GM12878 (cell line): ENCODE results near the gene SERTAD2. TPM values are rescaled to one million over a fixed set of nuclear protein-coding genes. Genes with fewer than 3 reads are reported as not detected.

Experiments used
- CEBPB ChIP-seq, 2 experiments: fragments of 150-350 bp in 1 of 2; IDR thresholded peaks; 2 replicates each; pipeline ENCODE4 v1.6.1; 2012 to 2014; ENCODE audit warnings: low read depth in 2 of 2, low read length in 2 of 2, borderline replicate concordance in 1 of 2, inconsistent platforms in 1 of 2
- MEF2B ChIP-seq: fragments of 450-650 bp; IDR thresholded peaks from 2 replicates; pipeline ENCODE4 v1.6.1; 2018; ENCODE audit warnings: mild to moderate bottlenecking, moderate library complexity; ENCODE audit not compliant: partially characterized antibody, poor library complexity, severe bottlenecking
- NFIC ChIP-seq: IDR thresholded peaks from 2 replicates; pipeline ENCODE4 v1.6.1; 2012; ENCODE audit warnings: low read depth, mild to moderate bottlenecking, inconsistent platforms, low read length, moderate library complexity
- SMC3 ChIP-seq: IDR thresholded peaks from 2 replicates; pipeline ENCODE4 v1.6.1; 2011; ENCODE audit warnings: low read length, improper control_type of control experiment, borderline replicate concordance
- polyA plus RNA-seq, 11 experiments: library from polyadenylated mRNA; depleted of rRNA in 4 of 11; unstranded in 6 of 11; stranded (reverse) in 5 of 11; fragments of >200 nt; fragmentation: Nextera tagmentation in 4 of 11; fragmentation: Illumina TruSeq in 1 of 11; extraction: Ambion mirVana in 4 of 11; extraction: Trizol in 1 of 11; gene quantifications; 1 replicate in 1 of 11; 2 replicates in 10 of 11; pipeline versions ENCODE4 v1.2.1 to v1.2.3, GENCODE V29; 2011 to 2016; ENCODE audit warnings: inconsistent platforms in 2 of 11, missing spikeins in 2 of 11, low read depth in 1 of 11
- total RNA-seq, 4 experiments: library from RNA; depleted of rRNA in 3 of 4; stranded (reverse); fragments of >200 nt in 3 of 4; fragmentation: Illumina TruSeq in 1 of 4; extraction: Trizol in 1 of 4; gene quantifications; 2 replicates each; pipeline versions ENCODE4 v1.2.1 to v1.2.3, GENCODE V29; 2013 to 2021
- TF ChIP-seq, protein P1 (sequence below): IDR thresholded peaks from 2 replicates; pipeline ENCODE4 v1.6.1; 2012; ENCODE audit warnings: improper control_type of control experiment, low read depth, low read length; ENCODE audit not compliant: insufficient replicate concordance
- TF ChIP-seq, protein P2 (sequence below), 3 experiments: IDR thresholded peaks in 2 of 3; conservative IDR thresholded peaks in 1 of 3; 2 replicates each; pipeline ENCODE4 v1.5.1; 2011; ENCODE audit warnings: low read depth in 3 of 3, low read length in 3 of 3, mild to moderate bottlenecking in 3 of 3, control low read depth in 2 of 3, moderate library complexity in 2 of 3, inconsistent platforms in 1 of 3, mixed read lengths in 1 of 3; ENCODE audit not compliant: control insufficient read depth in 2 of 3, insufficient read depth in 1 of 3; ENCODE audit errors: extremely low read depth in 1 of 3
- TF ChIP-seq, protein P3 (sequence below): IDR thresholded peaks from 2 replicates; pipeline ENCODE4 v1.6.1; 2012; ENCODE audit warnings: low read length, inconsistent platforms
- TF ChIP-seq, protein P4 (sequence below): IDR thresholded peaks from 2 replicates; pipeline ENCODE4 v1.6.1; 2011; ENCODE audit warnings: low read depth, mild to moderate bottlenecking, low read length, moderate library complexity, borderline replicate concordance; ENCODE audit errors: extremely low read depth

The SERTAD2 gene
- total and polyA plus RNA-seq, 10 of the 15 experiments (the other 5 are each of a cell fraction or from before 2014, with no cell fraction given) = 7.9 to 28.7 (median 20.1) TPM

DNA sequence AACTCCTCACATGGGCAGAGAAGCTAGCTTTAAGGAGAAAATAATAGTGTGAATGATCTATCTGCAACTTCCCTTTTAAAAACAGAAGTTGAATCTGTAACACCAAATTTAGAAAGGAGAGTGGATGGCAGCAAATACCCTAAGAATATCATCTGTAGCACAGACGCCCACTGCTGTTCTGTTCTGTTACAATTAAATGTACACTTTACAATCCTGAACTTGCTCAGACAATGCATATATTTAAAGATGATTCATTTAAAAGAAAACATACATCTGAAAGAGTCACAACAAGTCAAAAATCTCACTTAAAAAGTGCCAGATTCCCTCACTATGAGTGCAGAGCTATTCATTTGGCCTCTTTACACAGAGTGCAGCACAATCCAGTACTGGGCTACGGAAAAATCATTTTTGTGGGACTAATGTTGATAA, 8.0 kb upstream of the SERTAD2 start (continued):
- TF ChIP-seq, protein P1, sequence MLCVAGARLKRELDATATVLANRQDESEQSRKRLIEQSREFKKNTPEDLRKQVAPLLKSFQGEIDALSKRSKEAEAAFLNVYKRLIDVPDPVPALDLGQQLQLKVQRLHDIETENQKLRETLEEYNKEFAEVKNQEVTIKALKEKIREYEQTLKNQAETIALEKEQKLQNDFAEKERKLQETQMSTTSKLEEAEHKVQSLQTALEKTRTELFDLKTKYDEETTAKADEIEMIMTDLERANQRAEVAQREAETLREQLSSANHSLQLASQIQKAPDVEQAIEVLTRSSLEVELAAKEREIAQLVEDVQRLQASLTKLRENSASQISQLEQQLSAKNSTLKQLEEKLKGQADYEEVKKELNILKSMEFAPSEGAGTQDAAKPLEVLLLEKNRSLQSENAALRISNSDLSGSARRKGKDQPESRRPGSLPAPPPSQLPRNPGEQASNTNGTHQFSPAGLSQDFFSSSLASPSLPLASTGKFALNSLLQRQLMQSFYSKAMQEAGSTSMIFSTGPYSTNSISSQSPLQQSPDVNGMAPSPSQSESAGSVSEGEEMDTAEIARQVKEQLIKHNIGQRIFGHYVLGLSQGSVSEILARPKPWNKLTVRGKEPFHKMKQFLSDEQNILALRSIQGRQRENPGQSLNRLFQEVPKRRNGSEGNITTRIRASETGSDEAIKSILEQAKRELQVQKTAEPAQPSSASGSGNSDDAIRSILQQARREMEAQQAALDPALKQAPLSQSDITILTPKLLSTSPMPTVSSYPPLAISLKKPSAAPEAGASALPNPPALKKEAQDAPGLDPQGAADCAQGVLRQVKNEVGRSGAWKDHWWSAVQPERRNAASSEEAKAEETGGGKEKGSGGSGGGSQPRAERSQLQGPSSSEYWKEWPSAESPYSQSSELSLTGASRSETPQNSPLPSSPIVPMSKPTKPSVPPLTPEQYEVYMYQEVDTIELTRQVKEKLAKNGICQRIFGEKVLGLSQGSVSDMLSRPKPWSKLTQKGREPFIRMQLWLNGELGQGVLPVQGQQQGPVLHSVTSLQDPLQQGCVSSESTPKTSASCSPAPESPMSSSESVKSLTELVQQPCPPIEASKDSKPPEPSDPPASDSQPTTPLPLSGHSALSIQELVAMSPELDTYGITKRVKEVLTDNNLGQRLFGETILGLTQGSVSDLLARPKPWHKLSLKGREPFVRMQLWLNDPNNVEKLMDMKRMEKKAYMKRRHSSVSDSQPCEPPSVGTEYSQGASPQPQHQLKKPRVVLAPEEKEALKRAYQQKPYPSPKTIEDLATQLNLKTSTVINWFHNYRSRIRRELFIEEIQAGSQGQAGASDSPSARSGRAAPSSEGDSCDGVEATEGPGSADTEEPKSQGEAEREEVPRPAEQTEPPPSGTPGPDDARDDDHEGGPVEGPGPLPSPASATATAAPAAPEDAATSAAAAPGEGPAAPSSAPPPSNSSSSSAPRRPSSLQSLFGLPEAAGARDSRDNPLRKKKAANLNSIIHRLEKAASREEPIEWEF = peak; percentile 63
- TF ChIP-seq NFIC (peak; percentile 34; the same call in 1 of the 2 replicates), CEBPB (IDR thresholded peaks at IDR 0.05; ENCODE audit: borderline replicate concordance in 1 of 2, low read depth in 2 of 2, low read length in 2 of 2) (no peak), MEF2B (peak; percentile 19), SMC3 (peak; percentile 21; the same call in 1 of the 2 replicates)
- TF ChIP-seq, protein P2, sequence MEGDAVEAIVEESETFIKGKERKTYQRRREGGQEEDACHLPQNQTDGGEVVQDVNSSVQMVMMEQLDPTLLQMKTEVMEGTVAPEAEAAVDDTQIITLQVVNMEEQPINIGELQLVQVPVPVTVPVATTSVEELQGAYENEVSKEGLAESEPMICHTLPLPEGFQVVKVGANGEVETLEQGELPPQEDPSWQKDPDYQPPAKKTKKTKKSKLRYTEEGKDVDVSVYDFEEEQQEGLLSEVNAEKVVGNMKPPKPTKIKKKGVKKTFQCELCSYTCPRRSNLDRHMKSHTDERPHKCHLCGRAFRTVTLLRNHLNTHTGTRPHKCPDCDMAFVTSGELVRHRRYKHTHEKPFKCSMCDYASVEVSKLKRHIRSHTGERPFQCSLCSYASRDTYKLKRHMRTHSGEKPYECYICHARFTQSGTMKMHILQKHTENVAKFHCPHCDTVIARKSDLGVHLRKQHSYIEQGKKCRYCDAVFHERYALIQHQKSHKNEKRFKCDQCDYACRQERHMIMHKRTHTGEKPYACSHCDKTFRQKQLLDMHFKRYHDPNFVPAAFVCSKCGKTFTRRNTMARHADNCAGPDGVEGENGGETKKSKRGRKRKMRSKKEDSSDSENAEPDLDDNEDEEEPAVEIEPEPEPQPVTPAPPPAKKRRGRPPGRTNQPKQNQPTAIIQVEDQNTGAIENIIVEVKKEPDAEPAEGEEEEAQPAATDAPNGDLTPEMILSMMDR (IDR thresholded peaks at IDR 0.05 in 2 of 3, conservative IDR thresholded peaks at IDR 0.05 in 1 of 3; ENCODE audit: control insufficient read depth in 2 of 3, extremely low read depth in 1 of 3, insufficient read depth in 1 of 3, low read depth in 3 of 3, low read length in 3 of 3) = peak in 1 of 3 experiments; percentile 23; a peak in 1 of 6 replicates
- TF ChIP-seq, protein P3, sequence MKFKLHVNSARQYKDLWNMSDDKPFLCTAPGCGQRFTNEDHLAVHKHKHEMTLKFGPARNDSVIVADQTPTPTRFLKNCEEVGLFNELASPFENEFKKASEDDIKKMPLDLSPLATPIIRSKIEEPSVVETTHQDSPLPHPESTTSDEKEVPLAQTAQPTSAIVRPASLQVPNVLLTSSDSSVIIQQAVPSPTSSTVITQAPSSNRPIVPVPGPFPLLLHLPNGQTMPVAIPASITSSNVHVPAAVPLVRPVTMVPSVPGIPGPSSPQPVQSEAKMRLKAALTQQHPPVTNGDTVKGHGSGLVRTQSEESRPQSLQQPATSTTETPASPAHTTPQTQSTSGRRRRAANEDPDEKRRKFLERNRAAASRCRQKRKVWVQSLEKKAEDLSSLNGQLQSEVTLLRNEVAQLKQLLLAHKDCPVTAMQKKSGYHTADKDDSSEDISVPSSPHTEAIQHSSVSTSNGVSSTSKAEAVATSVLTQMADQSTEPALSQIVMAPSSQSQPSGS = peak; percentile 38; the same call in 1 of the 2 replicates
- TF ChIP-seq, protein P4, sequence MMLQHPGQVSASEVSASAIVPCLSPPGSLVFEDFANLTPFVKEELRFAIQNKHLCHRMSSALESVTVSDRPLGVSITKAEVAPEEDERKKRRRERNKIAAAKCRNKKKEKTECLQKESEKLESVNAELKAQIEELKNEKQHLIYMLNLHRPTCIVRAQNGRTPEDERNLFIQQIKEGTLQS = no peak
